GM19240 (cell line): ENCODE data around the gene ZMYM4.
"Not testable (repeated sequence)": the region's sequence is repeated elsewhere in the genome, so short reads cannot be mapped to it uniquely, and the experiment has no call there.

ENCODE experiments used
- DNase-seq: peaks from one replicate; pipeline ENCODE4 v3.0.0; 2011; ENCODE audit warnings: low spot score; ENCODE audit not compliant: insufficient read length

ZMYM4 gene

DNA sequence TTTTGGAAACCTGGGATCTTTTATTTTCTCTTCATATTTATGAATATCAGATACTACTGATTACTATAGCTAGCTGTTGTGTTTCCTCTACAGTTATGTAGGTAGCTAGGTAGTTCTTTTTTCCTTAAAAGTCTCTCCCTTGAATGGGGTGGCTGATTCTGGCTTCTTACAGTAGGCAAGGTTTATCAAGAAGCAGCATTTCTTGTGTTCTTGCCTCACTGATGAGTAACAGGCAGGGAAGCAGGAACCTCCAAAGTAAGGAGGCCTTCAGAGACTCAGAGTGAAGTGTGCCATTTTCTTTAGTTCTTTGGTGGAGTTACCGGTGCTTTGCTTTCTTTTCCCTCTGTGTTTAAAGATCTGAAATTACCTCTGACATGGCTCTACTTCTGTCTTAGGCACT, 56.0 kb downstream of the ZMYM4 start:
- no peak for DNase-seq

- DNase-seq = no peak
Measured at GRCh38 chr1:35326246-35326866, 57.8 kb downstream of the ZMYM4 start.

DNA sequence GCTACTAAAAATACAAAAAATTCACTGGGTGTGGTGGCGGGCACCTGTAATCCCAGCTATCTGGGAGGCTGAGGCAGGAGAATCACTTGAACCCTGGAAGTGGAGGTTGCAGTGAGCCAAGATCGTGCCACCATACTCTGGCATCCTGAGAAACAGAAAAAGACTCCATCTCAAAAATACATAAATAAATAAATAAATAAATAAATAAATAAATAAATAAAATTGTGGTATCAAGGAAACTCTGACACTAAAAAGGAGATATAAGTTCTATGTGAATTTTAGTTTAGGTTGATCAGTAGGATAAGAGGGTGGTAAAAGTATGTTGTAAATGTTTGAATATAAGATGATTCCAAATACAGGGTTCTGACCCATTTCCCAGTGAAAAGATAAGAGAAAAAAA, 63.1 kb downstream of the ZMYM4 start:
- not testable (repeated sequence) for DNase-seq

DNA sequence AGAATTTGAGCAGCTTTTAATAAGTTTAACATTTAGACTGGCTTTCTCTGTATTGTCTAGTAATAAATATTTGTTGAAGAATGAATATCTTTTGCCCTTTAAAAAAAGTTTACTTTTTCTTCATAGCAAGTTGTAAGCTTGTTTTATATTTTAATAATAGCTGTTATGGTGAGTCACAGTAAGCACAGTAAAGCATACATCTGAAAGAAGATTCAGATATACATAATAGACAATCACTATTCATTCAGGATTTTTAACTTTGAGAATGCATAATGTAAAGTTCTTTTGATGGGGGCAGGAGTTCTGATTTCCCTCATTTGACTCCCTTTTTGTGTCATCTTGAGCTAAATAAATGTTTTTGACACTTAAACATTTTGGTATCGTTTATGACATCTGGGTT, 66.0 kb downstream of the ZMYM4 start:
- DNase-seq = no peak

DNA sequence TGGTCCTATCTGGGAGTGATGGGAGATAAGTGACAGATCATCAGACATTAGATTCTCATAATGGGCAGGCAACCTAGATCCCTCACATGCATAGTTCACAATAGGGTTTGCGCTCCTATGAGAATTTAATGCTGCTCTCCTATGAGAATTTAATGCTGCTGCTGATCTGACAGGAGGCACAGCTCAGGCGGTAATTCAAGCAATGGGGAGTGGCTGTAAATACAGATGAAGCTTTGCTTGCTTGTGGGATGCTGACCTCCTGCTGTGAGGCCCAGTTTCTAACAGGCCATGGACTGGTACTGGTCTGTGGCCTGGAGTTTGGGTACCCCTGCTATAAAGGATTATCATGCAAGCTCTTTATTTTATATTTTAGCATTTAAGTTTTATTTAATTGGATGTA, 72.0 kb downstream of the ZMYM4 start:
- DNase-seq = no peak

- DNase-seq = no peak
Measured at GRCh38 chr1:35345439-35345981, 77.0 kb downstream of the ZMYM4 start.

- DNase-seq = no peak
Measured at GRCh38 chr1:35350872-35351271, 82.4 kb downstream of the ZMYM4 start.

DNA sequence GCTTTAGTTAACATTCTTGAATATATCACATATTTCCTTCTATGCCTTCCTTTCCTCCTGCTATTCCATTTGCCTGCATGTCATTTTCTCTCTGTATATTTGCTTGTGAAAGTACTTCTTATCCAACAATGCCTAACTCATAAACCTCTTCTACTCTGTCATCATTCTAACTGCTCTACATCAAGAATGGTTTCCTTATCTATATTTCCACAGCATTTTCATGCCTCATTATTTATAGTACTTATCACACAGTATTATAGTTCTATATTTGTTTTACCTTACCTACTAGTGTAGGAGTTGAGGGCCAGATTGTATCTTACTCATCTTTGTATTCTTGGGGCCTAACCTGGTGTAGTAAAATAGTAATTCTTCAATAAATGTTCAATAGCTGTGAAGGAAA, 91.5 kb downstream of the ZMYM4 start:
- no peak for DNase-seq

GRCh38 chr1:35361638-35362037, 93.1 kb downstream of the ZMYM4 start:
- no peak for DNase-seq

DNA sequence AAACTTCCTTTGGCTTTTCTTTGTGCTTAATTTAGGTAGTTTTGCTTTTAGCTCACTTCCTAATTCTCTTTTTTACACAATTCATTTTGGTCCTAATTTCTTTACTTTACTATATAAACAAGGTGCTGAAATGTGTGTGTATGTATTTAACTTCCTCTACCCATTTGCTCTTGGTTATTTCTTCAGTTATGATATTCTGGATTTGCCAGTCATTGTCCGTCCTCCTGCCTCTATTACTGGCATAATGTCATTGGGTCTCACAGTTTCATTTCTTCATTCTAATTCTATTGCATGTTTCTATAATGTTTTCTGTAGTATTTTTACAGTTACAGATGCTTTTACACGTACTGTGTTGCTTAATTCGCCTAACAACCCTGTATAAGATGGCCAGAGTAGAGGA, 96.2 kb downstream of the ZMYM4 start:
- no peak for DNase-seq

GRCh38 chr1:35367914-35368313, 99.4 kb downstream of the ZMYM4 start:
- DNase-seq = no peak

- no peak for DNase-seq
Measured at GRCh38 chr1:35369922-35370671, 101.6 kb downstream of the ZMYM4 start.

DNA sequence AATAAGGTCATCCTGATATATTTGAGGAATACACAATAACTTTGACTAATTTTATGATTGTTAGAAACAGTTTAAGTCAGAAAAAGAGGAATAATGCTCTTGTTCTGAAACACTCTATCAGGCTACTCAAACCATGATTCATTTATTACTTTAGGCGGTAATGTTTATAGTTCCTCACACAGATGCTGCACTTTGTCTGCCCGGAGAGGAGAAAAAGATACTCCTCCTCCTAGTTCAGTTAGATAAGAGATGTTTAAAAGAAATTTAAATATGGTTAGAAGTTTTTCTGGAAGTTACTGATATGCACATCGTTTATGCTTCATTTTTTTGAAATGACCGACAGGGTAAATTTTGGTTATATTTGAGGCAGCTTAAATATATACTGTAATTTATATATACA, 103.0 kb downstream of the ZMYM4 start:
- no peak for DNase-seq

DNA sequence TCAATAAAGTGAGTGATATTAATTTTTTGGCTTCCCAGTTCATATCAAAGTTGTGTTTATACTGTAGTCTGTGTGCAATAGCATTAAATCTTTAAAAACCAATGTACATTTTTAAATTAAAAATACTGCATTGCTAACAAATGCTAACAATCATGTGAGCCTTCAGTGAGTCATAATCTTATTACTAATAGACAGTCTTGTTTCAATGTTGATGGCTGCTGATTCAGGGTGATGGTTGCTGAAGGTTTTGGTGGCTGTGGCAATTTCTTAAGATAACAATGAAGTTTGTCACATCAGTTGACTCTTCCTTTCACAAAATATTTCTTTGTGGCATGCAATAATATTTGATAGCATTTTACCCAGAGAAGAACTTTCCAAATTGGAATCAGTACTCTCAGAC, 109.0 kb downstream of the ZMYM4 start:
- no peak for DNase-seq

GRCh38 chr1:35379317-35380000, 111.0 kb downstream of the ZMYM4 start:
- DNase-seq = no peak

- DNase-seq = not testable (repeated sequence)
Measured at GRCh38 chr1:35380111-35380510, 111.6 kb downstream of the ZMYM4 start.

- no peak for DNase-seq
Measured at GRCh38 chr1:35382107-35382506, 113.6 kb downstream of the ZMYM4 start.

DNA sequence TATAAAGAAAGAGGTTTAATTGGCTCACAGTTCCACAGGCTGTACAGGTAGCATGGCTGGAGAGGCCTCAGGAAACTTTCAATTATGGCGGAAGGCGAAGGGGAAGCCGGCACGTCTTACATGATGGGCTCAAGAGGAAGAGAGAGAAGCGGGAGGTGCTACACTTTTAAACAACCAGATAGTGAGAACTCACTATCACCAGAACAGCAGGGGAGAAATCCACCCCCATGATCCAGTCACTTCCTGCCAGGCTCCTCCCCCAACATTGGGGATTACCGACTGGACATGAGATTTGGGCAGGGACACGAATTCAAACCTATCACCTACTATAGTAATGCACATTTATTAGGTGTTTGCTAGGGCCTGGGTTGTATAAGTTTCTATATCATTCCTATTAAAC, 117.8 kb downstream of the ZMYM4 start:
- no peak for DNase-seq

DNA sequence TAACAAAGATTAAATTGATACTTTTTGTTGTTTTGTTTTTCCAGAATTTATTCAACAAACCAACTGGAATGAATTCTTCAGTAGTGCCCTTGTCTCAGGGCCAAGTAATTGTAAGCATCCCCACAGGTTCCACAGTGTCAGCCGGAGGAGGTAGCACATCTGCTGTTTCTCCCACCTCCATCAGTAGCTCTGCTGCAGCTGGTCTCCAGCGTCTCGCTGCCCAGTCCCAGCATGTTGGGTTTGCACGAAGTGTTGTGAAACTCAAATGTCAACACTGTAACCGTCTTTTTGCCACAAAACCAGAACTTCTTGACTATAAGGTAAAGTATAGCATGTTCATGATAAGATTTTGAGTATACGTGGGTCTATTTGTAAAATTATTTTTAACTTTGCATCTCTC, 118.5 kb downstream of the ZMYM4 start:
- no peak for DNase-seq

DNA sequence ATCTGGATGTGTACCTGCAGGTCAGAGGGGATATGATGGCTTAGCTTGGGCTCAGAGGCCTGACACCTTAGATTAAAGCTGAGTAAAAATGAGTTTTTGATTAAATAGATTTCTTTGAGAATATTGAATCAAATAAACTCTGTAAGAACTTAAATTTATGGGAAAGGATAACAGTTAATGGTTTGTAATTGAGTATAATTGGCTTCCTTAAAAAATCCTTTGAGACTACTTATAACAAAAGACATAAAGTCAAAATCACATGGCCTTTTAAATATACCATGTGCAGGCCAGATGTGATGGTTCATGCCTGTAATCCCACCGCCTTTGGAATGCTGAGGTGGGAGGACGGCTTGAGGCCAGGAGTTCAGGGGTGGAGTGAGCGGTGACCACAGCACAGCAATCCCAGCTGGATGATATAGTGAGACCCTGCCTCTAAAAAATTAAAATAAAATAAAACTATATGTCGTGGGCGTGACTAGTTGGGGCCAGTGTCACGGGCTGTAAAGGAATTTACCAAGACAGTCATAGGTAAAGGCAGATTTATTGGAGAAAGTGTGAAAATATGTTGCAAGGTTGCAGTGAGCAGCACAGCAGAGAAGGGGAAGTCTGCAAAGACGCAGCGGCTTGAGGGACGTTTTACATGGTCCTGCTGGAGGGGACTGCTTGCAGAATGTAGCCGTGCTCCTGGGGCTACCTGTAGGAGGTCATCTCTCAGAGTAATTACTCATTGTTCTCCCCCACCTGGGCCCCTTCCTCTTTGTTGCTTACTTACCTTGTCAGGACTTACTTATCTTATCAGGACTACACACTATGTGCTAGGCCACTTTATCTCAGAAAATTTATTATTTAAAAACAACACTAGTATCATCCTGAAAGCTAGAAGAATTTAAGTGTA, 122.3 kb downstream of the ZMYM4 start:
- DNase-seq = no peak

DNA sequence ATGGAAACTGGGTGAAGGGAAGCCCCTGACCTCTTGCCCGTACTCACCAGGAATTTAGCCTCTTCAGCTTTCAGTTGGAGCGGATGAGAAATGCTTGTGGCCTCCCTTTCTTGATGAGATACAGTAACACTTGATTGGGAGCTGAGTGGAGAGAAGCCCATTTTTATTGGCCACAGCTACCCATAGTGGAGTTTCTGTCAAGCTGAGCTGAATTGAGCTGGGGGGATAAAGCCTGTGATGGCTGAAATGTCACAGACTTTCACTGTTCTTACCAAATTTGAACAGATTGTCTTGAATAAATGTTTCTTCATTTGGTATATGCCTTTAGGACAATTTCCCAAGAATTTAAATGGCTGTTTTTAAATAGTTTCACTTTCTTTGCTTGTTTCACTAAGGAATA, 125.9 kb downstream of the ZMYM4 start:
- DNase-seq = no peak
